Smooth muscle cell of bladder (primary cell): ENCODE data around the gene PPM1J. TPM values are rescaled to one million over a fixed set of nuclear protein-coding genes. Genes with fewer than 3 reads are reported as not detected.

Experiments used
- total RNA-seq: library from RNA; depleted of rRNA; stranded (reverse); fragments of >200 nt; gene quantifications from 2 replicates; pipeline ENCODE4 v1.2.3, GENCODE V29; 2014

The PPM1J gene
- total RNA-seq: 0.55 and 0.57 TPM in 2 replicates

DNA sequence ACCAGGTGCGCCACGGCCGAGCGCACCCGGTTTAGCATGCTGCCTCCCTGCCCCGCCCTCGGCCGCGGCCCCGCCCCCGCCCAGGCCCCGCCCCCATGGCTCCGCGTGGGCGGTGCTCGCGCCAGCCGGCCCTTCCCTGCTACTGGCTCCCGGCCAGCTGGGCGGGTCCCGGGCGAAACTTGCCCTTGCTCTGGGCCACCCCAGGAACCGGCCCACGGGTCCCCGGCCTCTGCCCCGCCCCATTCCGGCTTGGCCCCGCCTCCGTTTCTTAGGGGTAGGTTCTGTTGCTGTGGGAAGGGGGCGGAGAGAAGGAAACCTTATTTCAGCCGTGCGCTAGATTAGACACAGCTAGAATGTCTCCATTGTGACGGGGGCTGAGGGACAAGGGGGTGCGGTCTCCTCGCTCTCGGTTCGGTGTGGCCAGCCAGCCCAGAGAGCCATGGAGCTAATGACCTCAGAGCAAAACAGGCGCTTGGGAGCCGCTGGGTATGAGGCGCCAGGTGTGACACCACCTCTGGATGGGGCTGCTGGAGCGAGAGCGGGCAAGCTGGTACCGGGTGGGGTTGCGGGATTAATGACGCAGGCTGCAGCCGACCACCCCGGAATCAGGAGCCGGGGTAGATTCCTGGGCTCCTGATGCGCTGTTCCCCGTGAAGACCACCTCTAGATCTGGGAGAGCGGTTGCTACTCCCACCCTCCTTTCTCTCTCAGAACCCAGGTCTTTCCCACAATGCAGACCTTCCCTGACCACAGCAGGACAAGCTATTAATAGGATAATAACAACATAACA lies at the start of gene PPM1J:
Gene PPM1J (minus strand): TSS at position 69 of the 790 bp plus-strand sequence. CDS start 31 bp downstream, at position 38.

DNA sequence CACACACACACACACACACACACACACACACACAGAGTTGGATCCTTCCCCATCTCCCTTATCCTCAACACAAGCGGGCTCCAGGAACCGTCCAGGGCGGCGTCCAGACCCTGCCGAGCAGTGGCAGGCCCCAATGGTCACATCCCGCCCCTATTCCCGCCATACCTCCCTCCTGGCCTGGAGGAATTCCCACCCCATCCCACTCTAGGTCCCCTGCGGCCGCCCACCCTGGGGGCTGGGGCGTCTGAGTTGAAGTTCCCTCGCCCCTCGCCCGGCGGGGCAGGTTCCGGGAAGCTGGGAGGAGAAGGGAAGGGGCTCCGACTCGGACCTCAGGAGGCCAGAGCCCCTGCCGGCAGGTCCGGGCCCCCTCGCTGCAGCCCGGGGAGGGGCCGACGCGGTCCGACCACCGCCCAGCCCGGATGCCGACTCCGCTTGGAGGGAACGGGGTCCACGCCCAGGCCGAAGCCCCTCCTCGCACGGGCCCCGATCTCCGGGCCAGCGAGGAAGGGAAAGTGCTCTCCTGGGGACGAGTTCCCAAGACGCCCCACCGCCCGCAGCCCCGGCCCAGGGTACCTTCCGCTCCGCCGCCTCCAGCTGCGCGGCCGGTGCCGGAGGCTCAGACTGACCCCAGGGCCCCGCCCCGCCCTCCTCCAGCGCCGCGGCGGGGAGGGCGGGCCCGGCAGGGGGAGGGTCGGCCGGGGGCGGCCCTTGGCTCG lies 8.5 kb downstream of the PPM1J start, which contains the start of gene RHOC:
Gene RHOC (minus strand): TSS at position 623 of the 716 bp plus-strand sequence. CDS start 3,328 bp downstream, outside the sequence.

DNA sequence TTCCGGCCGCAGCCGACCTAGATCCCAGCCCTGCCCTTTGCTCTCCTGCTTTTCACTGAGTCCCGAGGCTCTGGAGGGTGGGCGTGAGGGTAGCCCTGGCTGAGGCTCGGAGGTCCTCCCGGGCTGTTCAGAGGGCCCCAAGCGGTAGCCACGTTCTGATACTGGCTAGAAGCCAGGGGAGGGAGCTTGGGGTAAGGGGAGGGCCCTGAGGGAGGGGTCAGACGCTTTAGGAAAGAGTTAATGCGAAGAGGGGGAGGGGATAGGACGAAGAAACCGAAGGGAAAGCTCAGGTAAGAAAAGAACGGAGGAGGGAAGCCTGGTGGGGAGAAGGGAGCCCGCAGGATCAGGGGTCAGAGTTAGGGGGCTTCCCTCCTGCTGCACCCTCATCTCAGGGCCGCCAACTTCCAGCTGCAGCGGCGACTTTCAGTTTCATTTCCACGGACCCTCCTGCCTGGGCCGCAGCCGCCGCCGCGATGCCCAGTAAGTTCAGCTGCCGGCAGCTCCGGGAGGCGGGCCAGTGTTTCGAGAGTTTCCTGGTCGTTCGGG lies 40.6 kb downstream of the PPM1J start, which contains the start of gene MOV10:
Gene MOV10 (plus strand): TSS at position 220 of the 546 bp plus-strand sequence. CDS start 254 bp downstream, at position 474.

Other genes starting within 250 kb of the PPM1J start
- 4.1 and 19.2 TPM in 2 replicates for gene WNT2B, start 206.4 kb downstream of the PPM1J start, total RNA-seq
- gene ST7L, start 96.2 kb downstream of the PPM1J start, total RNA-seq: 12.7 and 14.1 TPM in 2 replicates
- 204 and 214 TPM in 2 replicates for gene CAPZA1, start 95.5 kb downstream of the PPM1J start, total RNA-seq
- gene MOV10, start 40.7 kb downstream of the PPM1J start, total RNA-seq: 43.7 and 45.8 TPM in 2 replicates
- gene RHOC, start 8.2 kb downstream of the PPM1J start, total RNA-seq: 406 and 465 TPM in 2 replicates
- gene SLC16A1, start 240.9 kb upstream of the PPM1J start, total RNA-seq: 80.1 and 120 TPM in 2 replicates